Measurements from ENCODE around the gene DSG2. TPM values are rescaled to one million over a fixed set of nuclear protein-coding genes. Genes with fewer than 3 reads are reported as not detected.

DSG2 gene
- total RNA-seq, 1 experiment from 2014 or later: 106 TPM

- Mint-ChIP-seq H3K27me3 (ENCODE audit: insufficient read depth, unreplicated experiment) (no peaks in the 10 kb centered on the region), H3K9me3 (ENCODE audit: unreplicated experiment) (no peaks in the 10 kb centered on the region), H3K27ac (ENCODE audit: low read depth, unreplicated experiment) (no peak overlapping the region), H3K4me3 (ENCODE audit: unreplicated experiment) (no peak overlapping the region), H3K4me1 (ENCODE audit: insufficient read depth, unreplicated experiment) (no peaks in the 10 kb centered on the region), H3K36me3 (ENCODE audit: insufficient read depth, unreplicated experiment) (no peaks in the 10 kb centered on the region)
- TF ChIP-seq, protein P1, sequence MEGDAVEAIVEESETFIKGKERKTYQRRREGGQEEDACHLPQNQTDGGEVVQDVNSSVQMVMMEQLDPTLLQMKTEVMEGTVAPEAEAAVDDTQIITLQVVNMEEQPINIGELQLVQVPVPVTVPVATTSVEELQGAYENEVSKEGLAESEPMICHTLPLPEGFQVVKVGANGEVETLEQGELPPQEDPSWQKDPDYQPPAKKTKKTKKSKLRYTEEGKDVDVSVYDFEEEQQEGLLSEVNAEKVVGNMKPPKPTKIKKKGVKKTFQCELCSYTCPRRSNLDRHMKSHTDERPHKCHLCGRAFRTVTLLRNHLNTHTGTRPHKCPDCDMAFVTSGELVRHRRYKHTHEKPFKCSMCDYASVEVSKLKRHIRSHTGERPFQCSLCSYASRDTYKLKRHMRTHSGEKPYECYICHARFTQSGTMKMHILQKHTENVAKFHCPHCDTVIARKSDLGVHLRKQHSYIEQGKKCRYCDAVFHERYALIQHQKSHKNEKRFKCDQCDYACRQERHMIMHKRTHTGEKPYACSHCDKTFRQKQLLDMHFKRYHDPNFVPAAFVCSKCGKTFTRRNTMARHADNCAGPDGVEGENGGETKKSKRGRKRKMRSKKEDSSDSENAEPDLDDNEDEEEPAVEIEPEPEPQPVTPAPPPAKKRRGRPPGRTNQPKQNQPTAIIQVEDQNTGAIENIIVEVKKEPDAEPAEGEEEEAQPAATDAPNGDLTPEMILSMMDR (IDR thresholded peaks at IDR 0.05; ENCODE audit: unreplicated experiment): no peak
- CTCF ChIA-PET: interaction anchor here (0.7 to 1.5 kb wide), 2 partner anchors 31 to 135 kb away, joined by 3 to 11 read pairs; no protein-coding TSS in a partner anchor
- intact Hi-C loops (cut with micrococcal nuclease): no loop called here
- no peak for DNase-seq (ENCODE audit: unreplicated experiment)
- POLR2A ChIA-PET: interaction anchor here (0.7 kb wide), 1 partner anchor 38 kb away, joined by 3 read pairs; no protein-coding TSS in a partner anchor
- BruUV-seq (replicated peaks): no TSS peak
Measured at GRCh38 chr18:31587529-31587928, 89.6 kb downstream of the DSG2 start.

DNA sequence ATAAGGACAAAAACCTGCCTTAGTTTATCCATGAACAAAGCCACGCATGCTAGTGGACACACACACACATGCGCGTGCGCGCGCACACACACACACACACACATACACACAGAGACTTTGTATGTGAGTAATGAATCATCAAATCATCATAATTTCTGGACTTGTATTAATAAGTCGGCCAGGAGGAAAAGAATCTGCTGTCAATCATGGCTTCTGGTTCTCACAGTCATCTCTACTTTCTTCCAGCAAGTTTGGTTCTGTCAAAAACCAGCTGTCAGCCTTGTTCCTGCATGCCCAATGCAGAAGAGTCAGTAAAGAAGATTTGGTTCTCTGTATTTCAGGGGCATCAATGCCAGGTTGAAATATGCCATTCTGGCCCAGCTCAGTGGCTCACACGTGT lies 92.6 kb downstream of the DSG2 start:
- ChIA-PET CTCF (interaction anchor here (1.3 to 2.6 kb wide), 2 partner anchors 17 to 132 kb away, joined by 5 to 6 read pairs; no protein-coding TSS in a partner anchor), POLR2A (no interaction called here)
- no peaks in the 10 kb centered on the region for H3K4me1 Mint-ChIP-seq (ENCODE audit: insufficient read depth, unreplicated experiment)
- no TSS peak for BruUV-seq (replicated peaks)
- no peak for DNase-seq (ENCODE audit: unreplicated experiment)
- intact Hi-C loops (cut with micrococcal nuclease): no loop called here
- TF ChIP-seq, protein P1 (IDR thresholded peaks at IDR 0.05; ENCODE audit: unreplicated experiment): no peak
- no peak overlapping the region for H3K27ac Mint-ChIP-seq (ENCODE audit: low read depth, unreplicated experiment)
- H3K27me3 Mint-ChIP-seq (ENCODE audit: insufficient read depth, unreplicated experiment): no peaks in the 10 kb centered on the region
- no peaks in the 10 kb centered on the region for H3K36me3 Mint-ChIP-seq (ENCODE audit: insufficient read depth, unreplicated experiment)
- no peak overlapping the region for H3K4me3 Mint-ChIP-seq (ENCODE audit: unreplicated experiment)
- H3K9me3 Mint-ChIP-seq (ENCODE audit: unreplicated experiment): no peaks in the 10 kb centered on the region

DNA sequence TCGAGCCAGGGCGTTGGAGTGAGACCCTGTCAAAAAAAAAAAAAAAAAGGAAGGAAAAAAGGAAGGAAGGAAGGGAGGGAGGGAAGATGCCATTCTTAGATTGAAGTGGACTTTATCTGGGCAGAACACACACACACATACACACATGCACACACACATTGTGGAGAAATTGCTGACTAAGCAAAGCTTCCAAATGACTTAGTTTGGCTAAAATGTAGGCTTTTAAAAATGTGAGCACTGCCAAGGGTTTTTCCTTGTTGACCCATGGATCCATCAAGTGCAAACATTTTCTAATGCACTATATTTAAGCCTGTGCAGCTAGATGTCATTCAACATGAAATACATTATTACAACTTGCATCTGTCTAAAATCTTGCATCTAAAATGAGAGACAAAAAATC lies 93.1 kb downstream of the DSG2 start:
- ChIA-PET CTCF (interaction anchor here (1.3 to 2.6 kb wide), 2 partner anchors 17 to 131 kb away, joined by 5 to 6 read pairs; no protein-coding TSS in a partner anchor), POLR2A (no interaction called here)
- H3K36me3 Mint-ChIP-seq (ENCODE audit: insufficient read depth, unreplicated experiment): no peaks in the 10 kb centered on the region
- H3K4me3 Mint-ChIP-seq (ENCODE audit: unreplicated experiment): no peak overlapping the region
- intact Hi-C loops (cut with micrococcal nuclease): no loop called here
- no peak for DNase-seq (ENCODE audit: unreplicated experiment)
- H3K4me1 Mint-ChIP-seq (ENCODE audit: insufficient read depth, unreplicated experiment): no peaks in the 10 kb centered on the region
- H3K9me3 Mint-ChIP-seq (ENCODE audit: unreplicated experiment): no peaks in the 10 kb centered on the region
- TF ChIP-seq, protein P1 (IDR thresholded peaks at IDR 0.05; ENCODE audit: unreplicated experiment): no peak
- BruUV-seq (replicated peaks): no TSS peak
- H3K27ac Mint-ChIP-seq (ENCODE audit: low read depth, unreplicated experiment): no peak overlapping the region
- no peaks in the 10 kb centered on the region for H3K27me3 Mint-ChIP-seq (ENCODE audit: insufficient read depth, unreplicated experiment)

DNA sequence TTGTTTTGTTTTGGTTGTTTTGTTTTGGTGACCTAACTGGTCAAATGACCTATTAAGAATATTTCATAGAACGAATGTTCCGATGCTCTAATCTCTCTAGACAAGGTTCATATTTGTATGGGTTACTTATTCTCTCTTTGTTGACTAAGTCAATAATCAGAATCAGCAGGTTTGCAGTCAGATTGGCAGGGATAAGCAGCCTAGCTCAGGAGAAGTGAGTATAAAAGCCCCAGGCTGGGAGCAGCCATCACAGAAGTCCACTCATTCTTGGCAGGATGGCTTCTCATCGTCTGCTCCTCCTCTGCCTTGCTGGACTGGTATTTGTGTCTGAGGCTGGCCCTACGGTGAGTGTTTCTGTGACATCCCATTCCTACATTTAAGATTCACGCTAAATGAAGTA lies 93.7 kb downstream of the DSG2 start, which contains the start of gene TTR:
TTR (plus strand) TSS at position 250 of the 400 bp plus-strand sequence; CDS start at position 276, 26 bp downstream.
- BruUV-seq (replicated peaks): no TSS peak
- Mint-ChIP-seq H3K9me3 (ENCODE audit: unreplicated experiment) (no peaks in the 10 kb centered on the region), H3K4me1 (ENCODE audit: insufficient read depth, unreplicated experiment) (no peaks in the 10 kb centered on the region), H3K4me3 (ENCODE audit: unreplicated experiment) (no peak within 1 kb of the TSS), H3K36me3 (ENCODE audit: insufficient read depth, unreplicated experiment) (no peaks in the 10 kb centered on the region), H3K27ac (ENCODE audit: low read depth, unreplicated experiment) (no peak within 1 kb of the TSS), H3K27me3 (ENCODE audit: insufficient read depth, unreplicated experiment) (no peaks in the 10 kb centered on the region)
- DNase-seq (ENCODE audit: unreplicated experiment): no peak
- CTCF ChIA-PET: interaction anchor here (1.3 to 2.6 kb wide), 2 partner anchors 16 to 131 kb away, joined by 5 to 6 read pairs; no protein-coding TSS in a partner anchor
- TF ChIP-seq, protein P1 (IDR thresholded peaks at IDR 0.05; ENCODE audit: unreplicated experiment): no peak
- intact Hi-C loops (cut with micrococcal nuclease): no loop called here
- POLR2A ChIA-PET: interaction anchor here (1.3 kb wide), 1 partner anchor 21 kb away, joined by 3 read pairs; no protein-coding TSS in a partner anchor

All from MCF 10A (cell line).